Skin of body (tissue), 2 donors: Measurements from ENCODE around the gene SLC5A2. TPM values are rescaled to one million over a fixed set of nuclear protein-coding genes. Genes with fewer than 3 reads are reported as not detected.
"Not testable (repeated sequence)": the region's sequence is repeated elsewhere in the genome, so short reads cannot be mapped to it uniquely, and the experiment has no call there.

Experiments used
- DNase-seq: peaks from one replicate; lab custom pipeline; 2025; lab: John Stamatoyannopoulos, UW
- total RNA-seq: library from RNA; depleted of rRNA; stranded (reverse); fragments of >200 nt; gene quantifications from one replicate; pipeline ENCODE4 v1.2.3, GENCODE V29; 2014

The SLC5A2 gene
- total RNA-seq, result 0.10 TPM

GRCh38 chr16:31483081-31483480, at the start of gene SLC5A2:
TSS of gene SLC5A2 (plus strand) at chr16:31483123. CDS start at chr16:31483137, 14 bp downstream.
- DNase-seq, result no peak

- no peak for DNase-seq
Observed at GRCh38 chr16:31435341-31436220, 47.3 kb upstream of the SLC5A2 start.

GRCh38 chr16:31436221-31437045, 46.5 kb upstream of the SLC5A2 start:
- no peak for DNase-seq

GRCh38 chr16:31438414-31438813, 44.5 kb upstream of the SLC5A2 start:
- DNase-seq, result no peak

- not testable (repeated sequence) for DNase-seq
Observed at GRCh38 chr16:31439023-31439422, 43.9 kb upstream of the SLC5A2 start.

GRCh38 chr16:31439519-31439918, 43.4 kb upstream of the SLC5A2 start:
- no peak for DNase-seq

GRCh38 chr16:31440516-31441184, 42.3 kb upstream of the SLC5A2 start:
- no peak for DNase-seq

- DNase-seq, result no peak
Observed at GRCh38 chr16:31441956-31442355, 41.0 kb upstream of the SLC5A2 start.

- not testable (repeated sequence) for DNase-seq
Observed at GRCh38 chr16:31445931-31446330, 37.0 kb upstream of the SLC5A2 start.

GRCh38 chr16:31451201-31451600, 31.7 kb upstream of the SLC5A2 start:
- DNase-seq, result no peak

- no peak for DNase-seq
Observed at GRCh38 chr16:31451681-31452351, 31.1 kb upstream of the SLC5A2 start.

- no peak for DNase-seq
Observed at GRCh38 chr16:31452631-31453106, 30.3 kb upstream of the SLC5A2 start.

GRCh38 chr16:31453255-31454204, 29.4 kb upstream of the SLC5A2 start:
- no peak for DNase-seq

GRCh38 chr16:31455601-31456314, 27.2 kb upstream of the SLC5A2 start:
- no peak for DNase-seq

GRCh38 chr16:31456988-31457360, 25.9 kb upstream of the SLC5A2 start:
- no peak for DNase-seq

- no peak for DNase-seq
Observed at GRCh38 chr16:31458073-31458843, 24.7 kb upstream of the SLC5A2 start.

- peak; percentile 97 for DNase-seq
Observed at GRCh38 chr16:31458844-31459686, 23.9 kb upstream of the SLC5A2 start, which contains the start of gene ARMC5. TSS of gene ARMC5 (plus strand) at chr16:31459501. CDS start at chr16:31459525, 24 bp downstream.
